GM23248 (cell line): ENCODE results near the gene KRTAP3-1.

Experiments used
- EZH2 ChIP-seq: fragments of 200-600 bp; sonication (generic); IDR thresholded peaks from 2 replicates; pipeline ENCODE4 v1.6.1; 2018; ENCODE audit warnings: antibody characterized with exemption, mild to moderate bottlenecking; ENCODE audit not compliant: insufficient read depth, poor library complexity, severe bottlenecking
- EZH2phosphoT487 ChIP-seq: fragments of 200-600 bp; sonication (generic); IDR thresholded peaks from 2 replicates; pipeline ENCODE4 v1.6.1; 2018; ENCODE audit warnings: antibody characterized with exemption, moderate library complexity, mild to moderate bottlenecking, low read depth; ENCODE audit not compliant: insufficient read depth

GRCh38 chr17:41013181-41013580 is 4.3 kb upstream of the KRTAP3-1 start:
- TF ChIP-seq EZH2 (no peak), EZH2phosphoT487 (no peak)
